Neural progenitor cell (in vitro differentiated cells): ENCODE results near the gene PVALB. TPM values are rescaled to one million over a fixed set of nuclear protein-coding genes. Genes with fewer than 3 reads are reported as not detected.

Source experiments
- DNase-seq: peaks from one replicate; pipeline ENCODE4 v3.0.0-alpha.2; 2016; ENCODE audit warnings: low spot score
- H2AFZ ChIP-seq: fragments of 200-600 bp; sonication (generic); replicated peaks from 2 replicates; pipeline ENCODE4 v1.6.1; 2016; ENCODE audit warnings: antibody characterized with exemption
- H3F3A ChIP-seq: fragments of 200-600 bp; sonication (generic); 2 replicates; pipeline ENCODE4 v1.6.1; 2016; ENCODE audit warnings: antibody characterized with exemption, low read depth
- H3K27ac ChIP-seq: fragments of 200-600 bp; sonication (generic); 2 replicates; pipeline ENCODE4 v1.5.1; 2016; ENCODE audit warnings: mild to moderate bottlenecking
- H3K27me3 ChIP-seq: fragments of 200-600 bp; sonication (generic); 2 replicates; pipeline ENCODE4 v1.6.1; 2016; ENCODE audit warnings: mild to moderate bottlenecking, moderate library complexity
- H3K36me3 ChIP-seq: fragments of 200-600 bp; sonication (generic); 2 replicates; pipeline ENCODE4 v1.5.1; 2016
- H3K4me1 ChIP-seq: fragments of 200-600 bp; sonication (generic); 2 replicates; pipeline ENCODE4 v1.6.1; 2016; ENCODE audit warnings: mixed run types
- H3K4me2 ChIP-seq: fragments of 200-600 bp; sonication (generic); 2 replicates; pipeline ENCODE4 v1.6.1; 2016
- H3K4me3 ChIP-seq: fragments of 200-600 bp; sonication (generic); 2 replicates; pipeline ENCODE4 v1.5.1; 2016
- H3K79me2 ChIP-seq: fragments of 200-600 bp; sonication (generic); 2 replicates; pipeline ENCODE4 v1.6.1; 2016; ENCODE audit warnings: low read depth
- H3K9ac ChIP-seq: fragments of 200-600 bp; sonication (generic); 2 replicates; pipeline ENCODE4 v1.6.1; 2016
- H3K9me3 ChIP-seq: fragments of 200-600 bp; sonication (generic); 2 replicates; pipeline ENCODE4 v1.5.1; 2016; ENCODE audit warnings: low read depth
- H4K20me1 ChIP-seq: fragments of 200-600 bp; sonication (generic); 2 replicates; pipeline ENCODE4 v1.6.1; 2016; ENCODE audit warnings: low read depth
- H3K27ac Mint-ChIP-seq: 3 replicates; pipeline ENCODE4 v1.8.0; 2021; ENCODE audit warnings: mixed read lengths
- H3K27me3 Mint-ChIP-seq: 2 replicates; pipeline ENCODE4 v1.8.0; 2022; ENCODE audit warnings: low read depth, mild to moderate bottlenecking, inconsistent platforms, moderate library complexity, mixed read lengths; ENCODE audit not compliant: insufficient read depth
- H3K36me3 Mint-ChIP-seq: 3 replicates; pipeline ENCODE4 v1.8.0; 2021; ENCODE audit warnings: mixed read lengths
- H3K4me1 Mint-ChIP-seq: 3 replicates; pipeline ENCODE4 v1.8.0; 2021; ENCODE audit warnings: mixed read lengths
- H3K4me3 Mint-ChIP-seq: 3 replicates; pipeline ENCODE4 v1.8.0; 2021; ENCODE audit warnings: mild to moderate bottlenecking, moderate library complexity, mixed read lengths
- H3K9me3 Mint-ChIP-seq: 3 replicates; pipeline ENCODE4 v1.8.0; 2020; ENCODE audit warnings: mixed read lengths
- EZH2 ChIP-seq: fragments of 200-600 bp; sonication (generic); IDR thresholded peaks from 2 replicates; pipeline ENCODE4 v1.6.1; 2017; ENCODE audit warnings: antibody characterized with exemption, mild to moderate bottlenecking, moderate library complexity
- EZH2phosphoT487 ChIP-seq: fragments of 200-600 bp; sonication (generic); IDR thresholded peaks from 2 replicates; pipeline ENCODE4 v1.6.1; 2017; ENCODE audit warnings: antibody characterized with exemption
- total RNA-seq: library from RNA; depleted of rRNA; stranded (reverse); fragments of >200 nt; gene quantifications from 2 replicates; pipeline ENCODE4 v1.2.3, GENCODE V29; 2015; ENCODE audit warnings: low replicate concordance
- TF ChIP-seq, protein P1 (sequence below): fragments of 200-600 bp; sonication (generic); IDR thresholded peaks from 2 replicates; pipeline ENCODE4 v1.5.1; 2017; ENCODE audit warnings: antibody characterized with exemption, mild to moderate bottlenecking

PVALB gene
- total RNA-seq, 1 donor from 2014 or later, result not detected

DNA sequence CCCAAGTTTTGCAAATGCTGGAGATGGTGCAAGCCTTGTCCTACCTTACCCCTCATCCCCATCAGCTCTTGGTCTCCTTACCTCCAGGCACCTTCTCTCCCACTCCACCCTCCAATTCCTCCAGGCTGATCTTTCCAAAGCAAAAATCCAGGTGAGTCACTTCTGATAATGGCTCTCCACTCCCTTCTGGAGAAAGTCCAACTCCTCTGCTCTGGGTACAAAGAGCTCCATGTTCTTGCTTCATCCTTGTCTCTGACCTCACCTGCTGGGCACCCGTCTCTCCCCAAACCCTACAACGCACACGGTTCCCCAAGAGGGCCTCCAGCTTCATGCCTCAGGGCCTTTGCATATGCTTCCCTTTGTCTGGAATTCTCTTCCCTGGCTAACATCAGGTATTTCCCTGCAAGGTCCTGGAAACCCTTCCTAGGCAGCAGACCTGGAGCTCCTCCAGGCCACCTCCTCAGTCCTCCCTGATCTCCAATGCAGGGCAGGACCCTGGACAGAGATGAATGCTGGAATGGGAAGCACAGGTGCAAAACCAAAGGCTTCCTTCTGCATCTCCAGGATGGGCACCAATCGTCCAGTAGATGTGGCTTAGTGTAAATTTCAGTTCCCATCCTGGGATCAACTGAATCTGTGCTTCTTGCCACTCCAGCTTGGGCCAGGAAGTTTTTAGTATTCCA is 63.6 kb downstream of the PVALB start:
- H3K27me3 Mint-ChIP-seq, result peaks cover 6% of the 10 kb centered on the region
- H3K9me3 Mint-ChIP-seq, result no peaks in the 10 kb centered on the region
- Histone ChIP-seq H2AFZ (no peak overlapping the region), H3K9ac (no peak overlapping the region), H3K79me2 (no peaks in the 10 kb centered on the region), H3K27ac (no peak overlapping the region), H3K36me3 (no peaks in the 10 kb centered on the region), H3K9me3 (no peaks in the 10 kb centered on the region), H3F3A (no peaks in the 10 kb centered on the region), H3K27me3 (peaks cover 22% of the 10 kb centered on the region), H3K4me1 (no peaks in the 10 kb centered on the region), H4K20me1 (no peaks in the 10 kb centered on the region), H3K4me2 (no peak overlapping the region), H3K4me3 (no peak overlapping the region)
- TF ChIP-seq EZH2, result no peak
- TF ChIP-seq EZH2phosphoT487, result no peak
- TF ChIP-seq, protein P1, sequence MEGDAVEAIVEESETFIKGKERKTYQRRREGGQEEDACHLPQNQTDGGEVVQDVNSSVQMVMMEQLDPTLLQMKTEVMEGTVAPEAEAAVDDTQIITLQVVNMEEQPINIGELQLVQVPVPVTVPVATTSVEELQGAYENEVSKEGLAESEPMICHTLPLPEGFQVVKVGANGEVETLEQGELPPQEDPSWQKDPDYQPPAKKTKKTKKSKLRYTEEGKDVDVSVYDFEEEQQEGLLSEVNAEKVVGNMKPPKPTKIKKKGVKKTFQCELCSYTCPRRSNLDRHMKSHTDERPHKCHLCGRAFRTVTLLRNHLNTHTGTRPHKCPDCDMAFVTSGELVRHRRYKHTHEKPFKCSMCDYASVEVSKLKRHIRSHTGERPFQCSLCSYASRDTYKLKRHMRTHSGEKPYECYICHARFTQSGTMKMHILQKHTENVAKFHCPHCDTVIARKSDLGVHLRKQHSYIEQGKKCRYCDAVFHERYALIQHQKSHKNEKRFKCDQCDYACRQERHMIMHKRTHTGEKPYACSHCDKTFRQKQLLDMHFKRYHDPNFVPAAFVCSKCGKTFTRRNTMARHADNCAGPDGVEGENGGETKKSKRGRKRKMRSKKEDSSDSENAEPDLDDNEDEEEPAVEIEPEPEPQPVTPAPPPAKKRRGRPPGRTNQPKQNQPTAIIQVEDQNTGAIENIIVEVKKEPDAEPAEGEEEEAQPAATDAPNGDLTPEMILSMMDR, result no peak
- H3K27ac Mint-ChIP-seq, result no peak overlapping the region
- H3K4me1 Mint-ChIP-seq, result peaks cover 8% of the 10 kb centered on the region
- no peak overlapping the region for H3K4me3 Mint-ChIP-seq
- H3K36me3 Mint-ChIP-seq, result no peaks in the 10 kb centered on the region
- no peak for DNase-seq

Other genes with a start within 250 kb of the PVALB start
- gene CACNG2, start 113.3 kb downstream of the PVALB start, total RNA-seq, result not detected in 2 replicates
- gene IFT27, start 40.9 kb downstream of the PVALB start, total RNA-seq, result 31.7 and 37.1 TPM in 2 replicates
- not detected in 2 replicates for gene NCF4, start 44.0 kb upstream of the PVALB start, total RNA-seq
- gene CSF2RB, start 96.6 kb upstream of the PVALB start, total RNA-seq, result 0.03 TPM in 1 of 2 replicates, not detected in the other
- 21.5 and 53.4 TPM in 2 replicates for gene TST, start 202.4 kb upstream of the PVALB start, total RNA-seq
- gene MPST, start 202.7 kb upstream of the PVALB start, total RNA-seq, result 36.9 and 157 TPM in 2 replicates
- gene KCTD17, start 234.7 kb upstream of the PVALB start, total RNA-seq, result 17.5 and 44.1 TPM in 2 replicates